AG04450 (cell line): ENCODE data around the gene GPR22. TPM values are rescaled to one million over a fixed set of nuclear protein-coding genes. Genes with fewer than 3 reads are reported as not detected.

Experiments used
- CTCF ChIA-PET: fragments of 300-600, 350-600 bp; formaldehyde crosslinking; extraction: SDS; loops from one replicate; lab custom pipeline; 2022; ENCODE audit warnings: antibody characterized with exemption, inconsistent platforms; lab: Charles Lee
- POLR2A ChIA-PET: fragments of 350-600 bp; formaldehyde crosslinking; extraction: SDS; loops from one replicate; lab custom pipeline; 2021; ENCODE audit warnings: antibody characterized with exemption, inconsistent platforms; lab: Yijun Ruan, JAX
- DNase-seq: peaks from one replicate; pipeline ENCODE4 v3.0.0-alpha.2; 2011; ENCODE audit warnings: low read depth, low spot score
- H3K27ac ChIP-seq: one replicate; pipeline ENCODE4 v1.5.1; 2012; ENCODE audit warnings: low read depth, low read length, control low read depth
- H3K27me3 ChIP-seq: one replicate; pipeline ENCODE4 v1.6.0; 2012; ENCODE audit warnings: low read length; ENCODE audit not compliant: control insufficient read depth, insufficient read depth
- H3K4me3 ChIP-seq: 2 replicates; pipeline ENCODE4 v1.5.1; 2011; ENCODE audit warnings: mild to moderate bottlenecking, low read depth, low read length, control low read depth
- H3K9me3 ChIP-seq: 2 replicates; pipeline ENCODE4 v1.5.1; 2012; ENCODE audit warnings: low read length; ENCODE audit not compliant: control insufficient read depth, insufficient read depth
- CTCF ChIP-seq: IDR thresholded peaks from 2 replicates; pipeline ENCODE4 v1.5.1; 2011; ENCODE audit warnings: low read depth, low read length, control low read depth, inconsistent platforms
- polyA plus RNA-seq: library from polyadenylated mRNA; depleted of rRNA; stranded (reverse); fragments of >200 nt; gene quantifications from 2 replicates; pipeline ENCODE4 v1.2.3, GENCODE V29; 2011

Gene GPR22
- polyA plus RNA-seq, 1 experiment = not detected

- CTCF ChIA-PET = interaction anchor here (1.0 kb wide), 1 partner anchor 344 kb away, joined by 3 read pairs; no protein-coding TSS in a partner anchor
- no peak for TF ChIP-seq CTCF
- DNase-seq = no peak
- Histone ChIP-seq H3K27ac (no peak overlapping the region), H3K9me3 (no peaks in the 10 kb centered on the region), H3K27me3 (no peaks in the 10 kb centered on the region), H3K4me3 (no peak overlapping the region)
- POLR2A ChIA-PET = no interaction called here
Observed at GRCh38 chr7:107495516-107495915, 25.7 kb downstream of the GPR22 start.

DNA sequence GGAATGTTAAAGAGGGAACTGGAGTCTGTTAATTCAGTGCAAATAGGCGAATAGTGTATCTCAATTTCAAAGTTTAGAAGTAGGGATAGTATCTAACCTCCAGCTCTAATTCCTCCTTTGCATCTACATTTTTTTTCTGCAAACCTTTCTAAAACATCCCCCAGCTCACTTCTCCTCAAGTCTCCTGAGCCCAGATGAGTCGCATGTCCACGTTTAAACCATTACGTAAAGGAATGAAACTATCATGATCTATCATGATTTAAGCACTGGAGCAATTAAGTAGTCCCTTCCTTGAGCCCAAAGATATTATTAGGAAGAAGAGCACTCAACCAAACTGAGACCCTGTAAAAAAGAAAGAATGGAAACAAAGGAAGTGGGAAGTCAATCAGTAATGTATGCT lies 29.9 kb downstream of the GPR22 start:
- CTCF ChIA-PET = interaction anchor here (0.6 kb wide), 1 partner anchor 332 kb away, joined by 4 read pairs; no protein-coding TSS in a partner anchor
- POLR2A ChIA-PET = interaction anchor here (0.6 kb wide), 1 partner anchor 31 kb away, joined by 5 read pairs; no protein-coding TSS in a partner anchor
- no peak for TF ChIP-seq CTCF

GRCh38 chr7:107501593-107501992 lies 31.7 kb downstream of the GPR22 start:
- no peak overlapping the region for H3K27ac ChIP-seq
- ChIA-PET CTCF (interaction anchor here (1.0 to 1.7 kb wide), 3 partner anchors 38 to 225 kb away, joined by 3 to 11 read pairs (median 5); no protein-coding TSS in a partner anchor), POLR2A (no interaction called here)
- H3K9me3 ChIP-seq = no peaks in the 10 kb centered on the region
- TF ChIP-seq CTCF = peak; percentile 45
- H3K4me3 ChIP-seq = no peak overlapping the region
- no peak for DNase-seq
- H3K27me3 ChIP-seq = no peaks in the 10 kb centered on the region

More for the DNA sequence above, 29.9 kb downstream of the GPR22 start:
- no peak for DNase-seq
- H3K27me3 ChIP-seq = no peaks in the 10 kb centered on the region
- H3K27ac ChIP-seq = no peak overlapping the region
- H3K9me3 ChIP-seq = no peaks in the 10 kb centered on the region
- no peak overlapping the region for H3K4me3 ChIP-seq

DNA sequence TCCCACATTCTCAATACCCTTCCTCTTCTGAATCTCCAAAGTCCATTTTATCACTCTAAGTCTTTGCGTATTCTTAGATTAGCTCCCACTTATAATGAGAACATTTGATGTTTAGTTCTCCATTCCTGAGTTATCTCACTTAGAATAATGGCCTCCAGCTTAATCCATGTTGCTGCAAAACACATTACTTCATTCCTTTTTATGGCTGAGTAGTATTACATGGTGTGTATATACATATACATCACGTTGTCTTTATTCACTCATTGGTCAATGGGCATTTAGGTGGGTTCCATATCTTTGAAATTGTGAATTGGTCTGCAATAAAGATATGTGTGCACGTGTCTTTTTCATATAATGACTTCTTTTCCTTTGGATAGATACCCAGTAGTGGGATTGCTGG lies 32.3 kb downstream of the GPR22 start:
- no peak for TF ChIP-seq CTCF
- Histone ChIP-seq H3K27me3 (no peaks in the 10 kb centered on the region), H3K4me3 (no peak overlapping the region), H3K27ac (no peak overlapping the region), H3K9me3 (no peaks in the 10 kb centered on the region)
- POLR2A ChIA-PET = no interaction called here
- DNase-seq = no peak
- CTCF ChIA-PET = interaction anchor here (1.0 to 1.7 kb wide), 3 partner anchors 39 to 224 kb away, joined by 3 to 11 read pairs (median 5); no protein-coding TSS in a partner anchor

DNA sequence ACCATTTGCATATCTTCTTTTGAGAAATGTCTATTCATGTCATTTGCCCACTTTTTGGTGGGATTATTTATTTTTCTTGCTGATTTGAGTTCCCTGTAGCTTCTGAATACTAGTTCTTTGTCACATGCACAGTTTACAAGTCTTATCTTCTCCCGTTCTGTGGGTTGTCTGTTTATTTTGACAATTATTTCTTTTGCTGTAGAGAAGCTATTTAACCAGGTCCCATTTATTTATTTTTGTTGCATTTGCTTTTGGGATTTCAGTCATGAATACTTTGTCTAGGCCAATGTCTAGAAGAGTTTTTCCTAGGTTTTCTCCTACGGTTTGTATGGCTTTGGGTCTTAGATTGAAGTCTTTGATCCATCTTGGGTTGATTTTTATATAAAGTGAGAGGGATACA lies 32.9 kb downstream of the GPR22 start:
- no peak overlapping the region for H3K4me3 ChIP-seq
- DNase-seq = no peak
- H3K27ac ChIP-seq = no peak overlapping the region
- H3K9me3 ChIP-seq = no peaks in the 10 kb centered on the region; the same call in 1 of the 2 replicates
- ChIA-PET CTCF (no interaction called here), POLR2A (no interaction called here)
- TF ChIP-seq CTCF = no peak
- H3K27me3 ChIP-seq = no peaks in the 10 kb centered on the region
